ENCODE data around the gene CLDN11. TPM values are rescaled to one million over a fixed set of nuclear protein-coding genes. Genes with fewer than 3 reads are reported as not detected.

CLDN11 gene
- total RNA-seq, 1 donor from 2014 or later = 0.70 TPM

- Histone ChIP-seq H3K27ac (ENCODE audit: low read depth, low read length) (no peak overlapping the region), H3K4me3 (ENCODE audit: insufficient read depth, low read depth, low read length) (no peak overlapping the region), H3K4me1 (ENCODE audit: insufficient read depth, low read length) (no peaks in the 10 kb centered on the region), H3K4me2 (ENCODE audit: low read length) (no peak overlapping the region), H3K36me3 (ENCODE audit: insufficient read depth, low read length) (peaks cover 17% of the 10 kb centered on the region), H4K20me1 (ENCODE audit: insufficient read depth, low read length) (peaks cover 16% of the 10 kb centered on the region), H3K27me3 (ENCODE audit: insufficient read depth, low read length) (no peaks in the 10 kb centered on the region), H3K9ac (ENCODE audit: low read length) (no peak overlapping the region), H3K79me2 (ENCODE audit: insufficient read depth, low read length) (peaks cover 25% of the 10 kb centered on the region), H2AFZ (ENCODE audit: low read depth, low read length) (no peak overlapping the region), H3K9me3 (ENCODE audit: insufficient read depth, low read depth, low read length) (no peaks in the 10 kb centered on the region)
- H3K4me3 Mint-ChIP-seq (ENCODE audit: unreplicated experiment) = no peak overlapping the region
- H3K36me3 Mint-ChIP-seq (ENCODE audit: low read depth, unreplicated experiment) = peaks cover 6% of the 10 kb centered on the region
- no peaks in the 10 kb centered on the region for H3K27me3 Mint-ChIP-seq (ENCODE audit: low read depth, unreplicated experiment)
- DNase-seq (ENCODE audit: low read depth) (no peak), FAIRE-seq (no peak)
- H3K4me1 Mint-ChIP-seq (ENCODE audit: low read depth, unreplicated experiment) = peaks cover 5% of the 10 kb centered on the region
- TF ChIP-seq CTCF (IDR thresholded peaks at IDR 0.05; ENCODE audit: insufficient read depth, low read depth, low read length) (no peak), EZH2 (IDR thresholded peaks at IDR 0.05; ENCODE audit: insufficient read depth, low read length) (no peak)
- H3K9me3 Mint-ChIP-seq (ENCODE audit: unreplicated experiment) = no peaks in the 10 kb centered on the region
- no peak overlapping the region for H3K27ac Mint-ChIP-seq (ENCODE audit: unreplicated experiment)
Measured at GRCh38 chr3:170397685-170398084, 21.0 kb upstream of the CLDN11 start.

- H3K4me1 Mint-ChIP-seq (ENCODE audit: low read depth, unreplicated experiment) = no peaks in the 10 kb centered on the region
- Histone ChIP-seq H3K9me3 (ENCODE audit: insufficient read depth, low read depth, low read length) (no peaks in the 10 kb centered on the region), H4K20me1 (ENCODE audit: insufficient read depth, low read length) (no peaks in the 10 kb centered on the region), H3K4me2 (ENCODE audit: low read length) (no peak overlapping the region), H3K9ac (ENCODE audit: low read length) (no peak overlapping the region), H3K27ac (ENCODE audit: low read depth, low read length) (no peak overlapping the region), H3K79me2 (ENCODE audit: insufficient read depth, low read length) (no peaks in the 10 kb centered on the region), H2AFZ (ENCODE audit: low read depth, low read length) (no peak overlapping the region), H3K4me3 (ENCODE audit: insufficient read depth, low read depth, low read length) (no peak overlapping the region), H3K27me3 (ENCODE audit: insufficient read depth, low read length) (no peaks in the 10 kb centered on the region), H3K4me1 (ENCODE audit: insufficient read depth, low read length) (no peaks in the 10 kb centered on the region), H3K36me3 (ENCODE audit: insufficient read depth, low read length) (no peaks in the 10 kb centered on the region)
- H3K4me3 Mint-ChIP-seq (ENCODE audit: unreplicated experiment) = no peak overlapping the region
- FAIRE-seq (no peak), DNase-seq (ENCODE audit: low read depth) (no peak)
- H3K27ac Mint-ChIP-seq (ENCODE audit: unreplicated experiment) = no peak overlapping the region
- no peaks in the 10 kb centered on the region for H3K9me3 Mint-ChIP-seq (ENCODE audit: unreplicated experiment)
- TF ChIP-seq EZH2 (IDR thresholded peaks at IDR 0.05; ENCODE audit: insufficient read depth, low read length) = no peak
- no peak for TF ChIP-seq CTCF (IDR thresholded peaks at IDR 0.05; ENCODE audit: insufficient read depth, low read depth, low read length)
- H3K27me3 Mint-ChIP-seq (ENCODE audit: low read depth, unreplicated experiment) = no peaks in the 10 kb centered on the region
- H3K36me3 Mint-ChIP-seq (ENCODE audit: low read depth, unreplicated experiment) = no peaks in the 10 kb centered on the region
Measured at GRCh38 chr3:170405101-170405500, 13.6 kb upstream of the CLDN11 start.

GRCh38 chr3:170410428-170411029, 8.1 kb upstream of the CLDN11 start:
- Histone ChIP-seq H3K9me3 (ENCODE audit: insufficient read depth, low read depth, low read length) (no peaks in the 10 kb centered on the region), H3K4me2 (ENCODE audit: low read length) (no peak overlapping the region), H3K36me3 (ENCODE audit: insufficient read depth, low read length) (no peaks in the 10 kb centered on the region), H3K9ac (ENCODE audit: low read length) (no peak overlapping the region), H2AFZ (ENCODE audit: low read depth, low read length) (no peak overlapping the region), H3K79me2 (ENCODE audit: insufficient read depth, low read length) (no peaks in the 10 kb centered on the region), H4K20me1 (ENCODE audit: insufficient read depth, low read length) (no peaks in the 10 kb centered on the region), H3K4me3 (ENCODE audit: insufficient read depth, low read depth, low read length) (no peak overlapping the region), H3K27me3 (ENCODE audit: insufficient read depth, low read length) (no peaks in the 10 kb centered on the region), H3K27ac (ENCODE audit: low read depth, low read length) (no peak overlapping the region), H3K4me1 (ENCODE audit: insufficient read depth, low read length) (peaks cover 9% of the 10 kb centered on the region)
- FAIRE-seq (no peak), DNase-seq (ENCODE audit: low read depth) (no peak)
- Mint-ChIP-seq H3K4me1 (ENCODE audit: low read depth, unreplicated experiment) (peaks cover 5% of the 10 kb centered on the region), H3K9me3 (ENCODE audit: unreplicated experiment) (no peaks in the 10 kb centered on the region), H3K27ac (ENCODE audit: unreplicated experiment) (no peak overlapping the region), H3K36me3 (ENCODE audit: low read depth, unreplicated experiment) (peaks cover 6% of the 10 kb centered on the region), H3K27me3 (ENCODE audit: low read depth, unreplicated experiment) (peaks cover 2% of the 10 kb centered on the region), H3K4me3 (ENCODE audit: unreplicated experiment) (no peak overlapping the region)
- TF ChIP-seq EZH2 (IDR thresholded peaks at IDR 0.05; ENCODE audit: insufficient read depth, low read length) (no peak), CTCF (IDR thresholded peaks at IDR 0.05; ENCODE audit: insufficient read depth, low read depth, low read length) (peak; percentile 55)
